COLO668 (cell line): ENCODE data around the gene CNRIP1.
"Not testable (repeated sequence)": the region's sequence is repeated elsewhere in the genome, so short reads cannot be mapped to it uniquely, and the experiment has no call there.

Experiments used
- DNase-seq: peaks from one replicate; lab custom pipeline; 2025; ENCODE audit not compliant: unreplicated experiment; lab: John Stamatoyannopoulos, UW

CNRIP1 gene

GRCh38 chr2:68319398-68320117 is at the start of gene CNRIP1:
Gene CNRIP1, minus strand, starts transcription at chr2:68319949. Its CDS starts 549 bp downstream, at chr2:68319400.
- peak; percentile 72 for DNase-seq

- no peak for DNase-seq
Observed at GRCh38 chr2:68369337-68369734, 49.6 kb upstream of the CNRIP1 start.

- no peak for DNase-seq
Observed at GRCh38 chr2:68368654-68369336, 49.0 kb upstream of the CNRIP1 start.

DNA sequence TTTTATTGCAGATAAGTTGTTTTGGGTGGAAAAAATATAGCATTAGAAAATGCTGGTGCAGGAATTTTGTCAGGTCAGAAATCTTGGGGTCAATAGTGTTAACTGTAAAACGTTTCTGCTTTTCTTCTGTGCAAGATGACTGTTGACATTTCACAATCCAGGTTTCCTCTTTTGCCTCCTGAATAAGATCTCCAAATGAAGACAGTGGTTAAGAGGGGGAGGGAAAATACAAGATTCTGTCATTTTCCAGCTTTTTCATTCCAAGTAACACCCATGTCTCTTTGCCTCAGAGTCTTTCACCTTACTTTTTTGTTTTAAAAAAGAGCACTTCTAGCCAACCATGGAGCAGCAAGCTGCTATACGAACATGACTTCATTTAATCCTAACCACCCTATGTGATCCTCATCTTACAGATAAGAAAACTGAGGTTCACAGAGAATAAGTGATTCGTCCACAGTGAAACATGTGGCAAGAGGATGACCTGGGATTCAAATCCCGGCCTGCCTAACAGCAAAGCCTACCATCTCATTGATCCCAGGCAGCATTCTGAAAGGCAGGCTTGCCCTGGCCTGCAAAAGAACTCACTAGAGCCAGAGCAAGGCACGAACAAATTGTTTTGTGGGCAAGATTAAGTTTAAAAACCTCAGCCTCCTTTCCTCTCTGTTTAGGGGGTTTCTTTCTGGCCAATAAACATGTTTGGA is 48.4 kb upstream of the CNRIP1 start:
- DNase-seq, result no peak

GRCh38 chr2:68366083-68366560 is 46.4 kb upstream of the CNRIP1 start:
- no peak for DNase-seq

DNA sequence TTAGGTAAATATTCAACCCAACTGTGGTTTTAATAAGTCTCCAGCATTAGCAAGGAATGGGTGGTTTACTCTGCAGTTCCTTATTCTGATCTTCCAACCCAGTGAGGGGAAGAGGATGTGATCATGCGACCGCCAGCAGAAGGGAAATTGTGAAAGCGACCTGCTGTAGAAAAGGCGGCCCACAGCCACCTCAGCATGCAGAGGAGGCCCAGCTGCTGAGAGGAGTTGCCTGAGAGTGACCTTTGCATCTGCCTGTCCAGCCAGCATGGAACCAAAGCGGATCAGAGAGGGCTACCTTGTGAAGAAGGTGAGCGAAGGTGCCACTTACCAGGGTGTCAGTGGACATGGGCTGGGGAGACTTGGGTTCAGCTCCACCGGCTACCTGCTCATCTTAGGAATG is 45.3 kb upstream of the CNRIP1 start, which contains the start of gene PLEK:
TSS of gene PLEK (plus strand) at position 196 of the 400 bp plus-strand sequence. CDS start at position 266, 70 bp downstream.
- no peak for DNase-seq

DNA sequence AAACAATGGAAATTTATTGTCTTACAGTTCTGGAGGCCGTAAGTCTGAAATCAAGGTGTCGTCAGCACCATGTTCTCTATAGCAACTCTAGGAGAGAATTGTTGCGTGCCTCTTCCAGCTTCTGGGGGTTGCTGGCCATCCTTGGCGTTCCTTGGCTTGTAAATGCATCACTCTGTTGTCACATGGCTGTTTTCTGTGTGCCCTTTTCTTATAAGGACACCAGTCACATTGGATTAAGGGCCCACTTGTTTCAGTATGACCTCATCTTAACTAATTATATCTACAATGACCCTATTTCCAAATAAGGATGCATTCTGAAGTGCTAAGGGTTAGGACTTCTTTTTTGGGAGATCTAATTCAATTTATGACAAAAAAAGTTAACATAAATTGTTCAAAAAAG is 44.0 kb upstream of the CNRIP1 start:
- no peak for DNase-seq

DNA sequence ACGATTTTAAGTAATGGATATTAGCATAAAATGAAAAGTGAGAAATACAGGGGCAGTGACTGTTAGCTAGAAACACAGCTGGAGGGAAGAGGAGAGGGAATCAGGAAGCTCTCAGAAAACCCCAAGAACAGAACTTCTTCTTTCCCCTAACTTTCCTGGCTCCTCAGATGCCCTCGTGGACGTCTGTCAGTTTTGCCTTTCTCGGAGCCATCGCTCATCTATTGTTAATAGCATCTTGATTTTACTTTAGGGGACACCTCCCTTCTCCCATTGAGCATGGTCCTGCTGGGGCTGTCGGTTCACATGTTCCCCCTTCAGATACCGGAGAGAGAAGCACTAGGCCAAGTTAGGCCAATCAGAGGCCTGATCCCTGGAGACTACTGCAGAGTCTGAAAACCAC is 43.0 kb upstream of the CNRIP1 start:
- DNase-seq, result no peak

- peak; percentile 68 for DNase-seq
Observed at GRCh38 chr2:68362069-68362468, 42.3 kb upstream of the CNRIP1 start.

- no peak for DNase-seq
Observed at GRCh38 chr2:68359889-68360288, 40.1 kb upstream of the CNRIP1 start.

- DNase-seq, result peak; percentile 23
Observed at GRCh38 chr2:68357605-68358337, 38.0 kb upstream of the CNRIP1 start.

GRCh38 chr2:68356599-68357239 is 37.0 kb upstream of the CNRIP1 start:
- DNase-seq, result no peak

- DNase-seq, result no peak
Observed at GRCh38 chr2:68352651-68353391, 33.1 kb upstream of the CNRIP1 start.

DNA sequence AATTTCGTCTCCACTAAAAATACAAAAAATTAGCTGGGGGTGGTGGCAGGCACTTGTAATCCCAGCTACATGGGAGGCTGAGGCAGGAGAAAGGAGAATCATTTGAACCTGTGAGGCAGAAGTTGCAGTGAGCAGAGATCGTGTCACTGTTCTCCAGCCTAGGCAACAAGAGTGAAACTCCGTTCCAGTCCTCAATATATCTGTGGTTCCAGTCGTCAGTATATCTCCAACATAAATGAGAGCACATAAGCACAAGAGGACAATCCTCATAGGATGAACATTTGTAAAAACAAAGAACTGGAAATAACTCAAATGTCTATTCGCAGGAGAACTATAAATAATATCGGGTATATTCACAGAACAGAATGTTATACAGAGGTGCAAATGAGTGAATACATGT is 32.2 kb upstream of the CNRIP1 start:
- DNase-seq, result no peak

DNA sequence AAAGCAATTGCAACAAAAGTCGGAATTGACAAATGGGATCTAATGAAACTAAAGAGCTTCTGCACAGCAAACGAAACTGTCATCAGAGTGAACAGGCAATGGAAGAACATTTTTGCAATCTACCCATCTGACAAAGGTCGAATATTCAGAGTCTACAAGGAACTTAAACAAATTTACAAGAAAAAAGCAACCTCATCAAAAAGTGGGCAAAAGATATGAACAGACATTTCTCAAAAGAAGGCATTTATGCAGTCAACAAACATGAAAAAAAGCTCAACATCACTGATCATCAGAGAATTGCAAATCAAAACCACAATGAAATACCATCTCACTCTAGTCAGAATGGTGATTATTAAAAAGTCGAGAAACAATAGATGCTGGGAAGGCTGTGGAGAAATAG is 29.3 kb upstream of the CNRIP1 start:
- DNase-seq, result not testable (repeated sequence)

GRCh38 chr2:68345129-68345875 is 25.6 kb upstream of the CNRIP1 start:
- DNase-seq, result no peak

GRCh38 chr2:68344031-68344430 is 24.3 kb upstream of the CNRIP1 start:
- no peak for DNase-seq

GRCh38 chr2:68342470-68342869 is 22.7 kb upstream of the CNRIP1 start:
- no peak for DNase-seq

- DNase-seq, result no peak
Observed at GRCh38 chr2:68341583-68341982, 21.8 kb upstream of the CNRIP1 start.
